C4-2B (cell line): ENCODE measurements around the gene ADIPOQ.

Experiments used
- CTCF ChIP-seq: fragments of 450-650 bp; conservative IDR thresholded peaks from 2 replicates; pipeline ENCODE4 v1.5.1; 2017; ENCODE audit warnings: mild to moderate bottlenecking
- ZFX ChIP-seq: fragments of 450-650 bp; IDR thresholded peaks from 2 replicates; pipeline ENCODE4 v1.6.1; 2017

GRCh38 chr3:186883686-186884058 lies 41.2 kb downstream of the ADIPOQ start:
- TF ChIP-seq CTCF (no peak), ZFX (no peak)
